Ovary (tissue), 9 donors: ENCODE results near the gene VIPAS39. TPM values are rescaled to one million over a fixed set of nuclear protein-coding genes. Genes with fewer than 3 reads are reported as not detected.

Experiments
- DNase-seq, 5 donors: peaks; one replicate each; pipeline ENCODE4 v3.0.0-alpha.2; 2019 to 2020
- H3K27ac ChIP-seq, 2 donors: fragments of 200-600 bp; one replicate each; pipeline versions ENCODE4 v1.5.1 to v1.8.0; 2019 to 2022
- H3K27me3 ChIP-seq: fragments of 200-600 bp; one replicate; pipeline ENCODE4 v1.8.0; 2022
- H3K36me3 ChIP-seq: fragments of 200-600 bp; sonication (generic); one replicate; pipeline ENCODE4 v1.5.1; 2019
- H3K4me1 ChIP-seq: one replicate; pipeline ENCODE4 v1.8.1; 2013; ENCODE audit warnings: mild to moderate bottlenecking, moderate library complexity; ENCODE audit not compliant: insufficient read depth
- H3K4me3 ChIP-seq: fragments of 200-600 bp; sonication (generic); one replicate; pipeline ENCODE4 v1.5.1; 2017
- H3K9me3 ChIP-seq, 2 donors: fragments of 200-600 bp in 1 of 2; sonication (generic) in 1 of 2; one replicate each; pipeline versions ENCODE4 v1.5.1 to v1.8.1; 2013 to 2019; ENCODE audit warnings: mild to moderate bottlenecking in 1 of 2, moderate library complexity in 1 of 2
- EP300 ChIP-seq: sonication (generic); formaldehyde crosslinking; IDR thresholded peaks from one replicate; pipeline ENCODE4 v1.6.1; 2017; ENCODE audit warnings: antibody characterized with exemption
- POLR2A ChIP-seq: fragments of 450-650 bp; IDR thresholded peaks from one replicate; pipeline ENCODE4 v1.6.1; 2017; ENCODE audit warnings: antibody characterized with exemption, mild to moderate bottlenecking, moderate library complexity
- WGBS, 3 donors: extraction: QIAGEN DNeasy Blood & Tissue Kit in 1 of 3; methylation state at CpG; one replicate each; pipeline versions ENCODE4 v1.1.5 to v1.1.7; 2013 to 2017; 5-methylcytosine and 5-hydroxymethylcytosine counted together
- intact Hi-C, 4 donors: fragments of 100-400 bp; cut with DNase I; formaldehyde crosslinking; loops; one replicate each; pipeline versions ENCODE4 v1.11.0 to v1.15.1; 2022 to 2023
- polyA plus RNA-seq, 2 donors: library from polyadenylated mRNA; stranded (reverse); fragments of 200-250 nt in 1 of 2; fragments of 350-450 nt in 1 of 2; fragmentation: Illumina TruSeq in 1 of 2; extraction: RNeasy Lipid Tissue Mini Kit (QIAGEN cat#74804) in 1 of 2; gene quantifications; one replicate each; pipeline ENCODE4 v1.2.3, GENCODE V29; 2013 to 2014
- total RNA-seq, 7 donors: library from RNA; depleted of rRNA in 2 of 7; stranded (reverse); fragments of >200 nt in 2 of 7; fragmentation: NEBNext Ultra II Directional in 3 of 7; extraction: Animal tissue kit (Norgen Biotek cat#: 25700) in 3 of 7; gene quantifications; one replicate each; pipeline versions ENCODE4 v1.1.0 to v1.2.4, GENCODE V29; 2016 to 2023
- TF ChIP-seq, protein P1 (sequence below), 3 donors: fragments of 450-650 bp in 2 of 3; fragments of 200-600 bp in 1 of 3; IDR thresholded peaks; one replicate each; pipeline versions ENCODE4 v1.5.1 to v1.8.0; 2016 to 2022; ENCODE audit warnings: antibody characterized with exemption in 3 of 3, mild to moderate bottlenecking in 1 of 3
- donor health status: DM: no; HTN: no; CAD: no; lungs with moderate emphysema.
- donor health status: DM: no; HTN: no; CAD: no.
- donor health status: Bipolar disorder and iron deficiency.
- donor health status: DM: yes; HTN: yes; CAD: no.
- donor health status: DM: no; HTN: no; CAD: no.
- donor health status: DM: yes; HTN: yes; CAD: no.

VIPAS39 gene
- total and polyA plus RNA-seq, 9 donors, result 10.7 to 47.0 (median 16.3) TPM

DNA sequence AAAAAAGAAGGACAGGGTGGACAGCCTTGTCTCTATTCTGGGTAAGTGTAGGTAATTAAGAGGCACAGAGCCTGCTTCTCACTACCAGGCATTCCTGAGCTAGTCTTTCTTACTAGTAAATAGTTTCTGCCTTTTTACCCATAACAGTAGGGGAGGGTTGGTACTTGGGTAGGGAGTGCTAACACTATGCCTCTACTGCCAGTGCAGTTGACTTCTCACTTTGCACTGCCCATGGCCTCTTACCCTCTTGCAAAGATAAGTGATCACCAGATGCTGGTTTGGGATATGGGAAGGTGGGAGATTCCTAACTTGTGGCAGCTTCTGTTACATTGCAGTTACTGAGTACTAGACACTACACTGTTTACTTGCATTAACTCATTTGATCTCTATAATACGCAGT is 12.1 kb upstream of the VIPAS39 start:
- H3K9me3 ChIP-seq, result no peaks in the 10 kb centered on the region
- H3K4me3 ChIP-seq, result no peak overlapping the region
- DNase-seq, result no peak
- intact Hi-C loops, result loop anchor here in 1 of 4 donors (10.0 kb wide), 1 partner anchor 75 kb away; no protein-coding TSS in a partner anchor
- no peaks in the 10 kb centered on the region for H3K27me3 ChIP-seq
- TF ChIP-seq POLR2A (no peak), EP300 (no peak)
- TF ChIP-seq, protein P1, sequence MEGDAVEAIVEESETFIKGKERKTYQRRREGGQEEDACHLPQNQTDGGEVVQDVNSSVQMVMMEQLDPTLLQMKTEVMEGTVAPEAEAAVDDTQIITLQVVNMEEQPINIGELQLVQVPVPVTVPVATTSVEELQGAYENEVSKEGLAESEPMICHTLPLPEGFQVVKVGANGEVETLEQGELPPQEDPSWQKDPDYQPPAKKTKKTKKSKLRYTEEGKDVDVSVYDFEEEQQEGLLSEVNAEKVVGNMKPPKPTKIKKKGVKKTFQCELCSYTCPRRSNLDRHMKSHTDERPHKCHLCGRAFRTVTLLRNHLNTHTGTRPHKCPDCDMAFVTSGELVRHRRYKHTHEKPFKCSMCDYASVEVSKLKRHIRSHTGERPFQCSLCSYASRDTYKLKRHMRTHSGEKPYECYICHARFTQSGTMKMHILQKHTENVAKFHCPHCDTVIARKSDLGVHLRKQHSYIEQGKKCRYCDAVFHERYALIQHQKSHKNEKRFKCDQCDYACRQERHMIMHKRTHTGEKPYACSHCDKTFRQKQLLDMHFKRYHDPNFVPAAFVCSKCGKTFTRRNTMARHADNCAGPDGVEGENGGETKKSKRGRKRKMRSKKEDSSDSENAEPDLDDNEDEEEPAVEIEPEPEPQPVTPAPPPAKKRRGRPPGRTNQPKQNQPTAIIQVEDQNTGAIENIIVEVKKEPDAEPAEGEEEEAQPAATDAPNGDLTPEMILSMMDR (IDR thresholded peaks at IDR 0.05), result no peak
- H3K27ac ChIP-seq, result no peak overlapping the region
- WGBS, 3 donors, result 68 to 79% (median 78%) methylated on average over 1 of the region's 1 CpG
- no peaks in the 10 kb centered on the region for H3K4me1 ChIP-seq
- peaks cover 2% of the 10 kb centered on the region for H3K36me3 ChIP-seq

DNA sequence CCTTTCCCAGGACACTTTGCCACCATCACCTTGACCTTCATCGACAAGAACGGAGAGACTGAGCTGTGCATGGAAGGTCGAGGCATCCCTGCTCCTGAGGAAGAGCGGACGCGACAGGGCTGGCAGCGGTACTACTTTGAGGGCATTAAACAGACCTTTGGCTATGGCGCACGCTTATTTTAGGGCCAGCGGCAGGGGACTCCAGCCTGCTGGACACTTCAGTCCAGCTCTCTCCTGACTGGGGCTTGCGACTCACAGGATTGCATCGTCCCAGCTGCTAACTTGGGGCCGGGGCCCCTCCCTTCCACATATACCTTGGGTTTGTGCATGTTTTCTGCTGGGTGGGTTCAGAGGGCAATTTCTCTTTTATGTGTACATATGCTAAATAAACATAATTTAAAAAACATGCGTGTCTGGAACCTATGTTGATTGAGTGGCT is 11.7 kb upstream of the VIPAS39 start:
- H3K36me3 ChIP-seq, result peaks cover 2% of the 10 kb centered on the region

DNA sequence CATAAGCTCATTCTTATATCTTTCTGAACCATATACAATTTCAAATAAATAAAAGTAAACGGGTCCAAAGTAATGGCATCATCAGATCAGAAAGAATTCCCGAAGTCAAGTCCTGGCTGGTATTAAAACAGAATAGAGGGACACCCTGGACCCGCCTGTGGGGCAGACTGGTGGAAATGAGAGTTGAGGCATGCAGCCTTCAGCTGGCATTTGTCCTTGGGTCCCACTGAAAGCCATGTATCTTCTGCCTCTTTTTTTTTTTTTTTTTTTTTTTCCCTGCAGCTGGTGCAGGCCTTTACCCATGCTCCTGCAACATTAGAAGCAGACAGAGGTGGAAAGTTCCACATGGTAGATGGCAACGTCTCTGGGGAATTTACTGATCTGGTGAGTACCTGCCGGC is 10.4 kb upstream of the VIPAS39 start:
- WGBS, 3 donors, result 74 to 83% (median 74%) methylated on average over 5 of the region's 5 CpGs
- intact Hi-C loops, result loop anchor here in 1 of 4 donors (10.0 kb wide), 1 partner anchor 77 kb away; no protein-coding TSS in a partner anchor
- Histone ChIP-seq H3K4me3 (no peak overlapping the region), H3K9me3 (no peaks in the 10 kb centered on the region), H3K27me3 (no peaks in the 10 kb centered on the region), H3K4me1 (no peaks in the 10 kb centered on the region), H3K27ac (no peak overlapping the region), H3K36me3 (peaks cover 2% of the 10 kb centered on the region)
- no peak for DNase-seq
- TF ChIP-seq POLR2A (no peak), EP300 (no peak)
- TF ChIP-seq, protein P1 (IDR thresholded peaks at IDR 0.05), result no peak

More for the DNA sequence above, 11.7 kb upstream of the VIPAS39 start:
- intact Hi-C loops, result loop anchor here in 1 of 4 donors (10.0 kb wide), 1 partner anchor 76 kb away; no protein-coding TSS in a partner anchor
- TF ChIP-seq EP300 (no peak), POLR2A (no peak)
- TF ChIP-seq, protein P1 (IDR thresholded peaks at IDR 0.05), result no peak
- DNase-seq, result peak in 1 of 5 donors; percentile 19
- H3K27me3 ChIP-seq, result no peaks in the 10 kb centered on the region
- 78 to 86% (median 85%) methylated on average over 14 of the region's 14 CpGs for WGBS, 3 donors
- no peak overlapping the region for H3K4me3 ChIP-seq
- H3K9me3 ChIP-seq, result no peaks in the 10 kb centered on the region
- no peak overlapping the region for H3K27ac ChIP-seq
- no peaks in the 10 kb centered on the region for H3K4me1 ChIP-seq

DNA sequence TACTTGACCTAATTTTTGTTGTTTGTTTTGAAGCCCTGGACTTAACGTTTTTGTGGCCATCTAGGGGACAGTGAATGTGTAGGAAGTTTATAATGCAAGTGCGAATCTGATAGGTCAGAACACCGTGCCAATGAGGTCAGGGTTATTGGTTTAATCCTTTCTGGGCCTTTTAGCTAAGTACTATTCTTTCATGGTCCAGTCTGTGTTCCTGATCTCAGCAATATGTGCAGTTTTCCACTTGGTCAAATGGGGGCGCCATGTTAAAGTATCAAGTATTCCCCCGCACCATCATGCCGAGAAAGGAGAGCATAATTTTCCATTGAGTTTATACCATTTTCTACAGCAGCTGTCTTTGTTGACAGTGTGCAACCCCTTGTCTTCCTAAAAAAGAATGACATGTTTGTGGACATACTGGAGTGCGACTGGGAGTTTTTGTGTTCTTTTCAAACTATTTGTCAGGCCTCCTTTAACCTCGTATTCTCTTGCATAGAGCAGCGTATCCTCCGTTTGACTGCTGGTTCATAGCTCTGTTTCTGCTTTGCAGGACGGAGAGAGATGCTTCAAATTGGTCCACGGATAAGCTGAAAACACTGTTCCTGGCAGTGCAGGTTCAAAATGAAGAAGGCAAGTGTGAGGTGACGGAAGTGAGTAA is 1.8 kb upstream of the VIPAS39 start:
- intact Hi-C loops, result loop anchor here in 2 of 4 donors (5.0 to 10.0 kb wide), 3 partner anchors 96 to 137 kb away; partner anchors contain the start of genes GSTZ1 (in 2 of the 2) and POMT2 (in 2 of the 2)
- TF ChIP-seq, protein P1 (IDR thresholded peaks at IDR 0.05), result no peak
- TF ChIP-seq EP300, result no peak
- TF ChIP-seq POLR2A, result no peak

More for the DNA sequence above, 1.8 kb upstream of the VIPAS39 start:
- Histone ChIP-seq H3K4me3 (peak overlapping the region; percentile 82), H3K9me3 (no peaks in the 10 kb centered on the region), H3K27me3 (no peaks in the 10 kb centered on the region), H3K36me3 (no peaks in the 10 kb centered on the region), H3K27ac (no peak overlapping the region), H3K4me1 (no peaks in the 10 kb centered on the region)
- peak in 3 of 5 donors; percentile 37 to 48 (median 48) for DNase-seq
- 21 to 27% (median 23%) methylated on average over 13 of the region's 13 CpGs for WGBS, 3 donors
